Liver (tissue), 9 donors: ENCODE results near the gene TMEM178A. TPM values are rescaled to one million over a fixed set of nuclear protein-coding genes. Genes with fewer than 3 reads are reported as not detected.

Source experiments
- DNase-seq: peaks from one replicate; pipeline ENCODE4 v3.0.0-alpha.2; 2017; ENCODE audit warnings: low spot score
- H3K27ac ChIP-seq, 2 donors: one replicate each; pipeline ENCODE4 v1.7.0; 2013; ENCODE audit warnings: inconsistent platforms in 2 of 2, low read length in 2 of 2, control low read depth in 1 of 2, low read depth in 1 of 2, mild to moderate bottlenecking in 1 of 2
- H3K27me3 ChIP-seq, 4 donors: one replicate each; pipeline versions ENCODE4 v1.6.1 to v1.7.0; 2013; ENCODE audit warnings: low read length in 3 of 4, inconsistent platforms in 1 of 4, mild to moderate bottlenecking in 1 of 4, moderate library complexity in 1 of 4; ENCODE audit not compliant: control insufficient read depth in 4 of 4, insufficient read depth in 4 of 4
- H3K36me3 ChIP-seq, 4 donors: one replicate each; pipeline versions ENCODE4 v1.6.1 to v1.7.0; 2013; ENCODE audit warnings: low read length in 3 of 4, mild to moderate bottlenecking in 3 of 4, low read depth in 1 of 4, moderate library complexity in 1 of 4; ENCODE audit not compliant: control insufficient read depth in 4 of 4, insufficient read depth in 3 of 4
- H3K4me1 ChIP-seq, 4 donors: one replicate each; pipeline versions ENCODE4 v1.6.1 to v1.7.0; 2013; ENCODE audit warnings: low read length in 3 of 4, mild to moderate bottlenecking in 3 of 4, moderate library complexity in 1 of 4; ENCODE audit not compliant: control insufficient read depth in 4 of 4, insufficient read depth in 4 of 4
- H3K4me3 ChIP-seq, 3 donors: one replicate each; pipeline versions ENCODE4 v1.6.1 to v1.7.0; 2013; ENCODE audit warnings: low read length in 3 of 3, control low read depth in 1 of 3, low read depth in 1 of 3, mild to moderate bottlenecking in 1 of 3
- H3K9ac ChIP-seq, 2 donors: one replicate each; pipeline ENCODE4 v1.7.0; 2013; ENCODE audit warnings: low read length in 2 of 2, mild to moderate bottlenecking in 2 of 2, moderate library complexity in 2 of 2, control low read depth in 1 of 2, low read depth in 1 of 2
- H3K9me3 ChIP-seq, 4 donors: one replicate each; pipeline versions ENCODE4 v1.6.1 to v1.7.0; 2013; ENCODE audit warnings: low read length in 3 of 4; ENCODE audit not compliant: control insufficient read depth in 4 of 4
- ATF3 ChIP-seq: IDR thresholded peaks from 2 replicates; pipeline ENCODE4 v1.6.1; 2016; ENCODE audit warnings: antibody characterized with exemption
- CTCF ChIP-seq: fragments of 150-350 bp; IDR thresholded peaks from 2 replicates; pipeline ENCODE4 v1.5.1; 2017; ENCODE audit warnings: improper control_type of control experiment, low read depth, low read length; ENCODE audit not compliant: missing input control
- EGR1 ChIP-seq, 2 donors: IDR thresholded peaks; 2 replicates each; pipeline ENCODE4 v1.6.1; 2016 to 2018; ENCODE audit warnings: antibody characterized with exemption in 2 of 2, low read depth in 2 of 2
- FOXA1 ChIP-seq: IDR thresholded peaks from 2 replicates; pipeline ENCODE4 v1.6.1; 2016; ENCODE audit warnings: antibody characterized with exemption
- FOXA2 ChIP-seq: IDR thresholded peaks from 2 replicates; pipeline ENCODE4 v1.6.1; 2016; ENCODE audit warnings: antibody characterized with exemption
- GABPA ChIP-seq, 2 donors: IDR thresholded peaks in 1 of 2; conservative IDR thresholded peaks in 1 of 2; 2 replicates each; pipeline ENCODE4 v1.6.1; 2016; ENCODE audit warnings: antibody characterized with exemption in 2 of 2, mild to moderate bottlenecking in 1 of 2, moderate library complexity in 1 of 2
- HNF4A ChIP-seq, 2 donors: conservative IDR thresholded peaks; 2 replicates each; pipeline ENCODE4 v1.6.1; 2016; ENCODE audit warnings: antibody characterized with exemption in 2 of 2, mild to moderate bottlenecking in 2 of 2
- HNF4G ChIP-seq: IDR thresholded peaks from 2 replicates; pipeline ENCODE4 v1.6.1; 2016; ENCODE audit warnings: antibody characterized with exemption
- JUND ChIP-seq, 2 donors: IDR thresholded peaks; 2 replicates each; pipeline ENCODE4 v1.6.1; 2016; ENCODE audit warnings: antibody characterized with exemption in 2 of 2
- MAX ChIP-seq: IDR thresholded peaks from 2 replicates; pipeline ENCODE4 v1.6.1; 2016; ENCODE audit warnings: antibody characterized with exemption
- NR2F2 ChIP-seq: IDR thresholded peaks from 2 replicates; pipeline ENCODE4 v1.6.1; 2016; ENCODE audit warnings: antibody characterized with exemption
- RAD21 ChIP-seq, 2 donors: IDR thresholded peaks; 2 replicates each; pipeline ENCODE4 v1.6.1; 2016; ENCODE audit warnings: antibody characterized with exemption in 2 of 2, mild to moderate bottlenecking in 2 of 2
- REST ChIP-seq: IDR thresholded peaks from 2 replicates; pipeline ENCODE4 v1.6.1; 2016; ENCODE audit warnings: antibody characterized with exemption, mild to moderate bottlenecking
- RXRA ChIP-seq, 2 donors: IDR thresholded peaks; 2 replicates each; pipeline ENCODE4 v1.6.1; 2017 to 2018; ENCODE audit warnings: antibody characterized with exemption in 2 of 2, mild to moderate bottlenecking in 1 of 2
- SP1 ChIP-seq: IDR thresholded peaks from 2 replicates; pipeline ENCODE4 v1.6.1; 2018; ENCODE audit warnings: antibody characterized with exemption, mild to moderate bottlenecking
- TAF1 ChIP-seq: conservative IDR thresholded peaks from 2 replicates; pipeline ENCODE4 v1.6.1; 2016; ENCODE audit warnings: antibody characterized with exemption, mild to moderate bottlenecking
- YY1 ChIP-seq: IDR thresholded peaks from 2 replicates; pipeline ENCODE4 v1.6.1; 2016; ENCODE audit warnings: antibody characterized with exemption, mild to moderate bottlenecking
- ZBTB33 ChIP-seq: IDR thresholded peaks from 2 replicates; pipeline ENCODE4 v1.6.1; 2016; ENCODE audit warnings: antibody characterized with exemption
- WGBS: extraction: QIAGEN DNeasy Blood & Tissue Kit; methylation state at CpG from one replicate; pipeline ENCODE4 v1.1.7; 2013; 5-methylcytosine and 5-hydroxymethylcytosine counted together
- polyA plus RNA-seq, 2 donors: library from polyadenylated mRNA; stranded (reverse) in 1 of 2; unstranded in 1 of 2; fragments of 200-250 nt in 1 of 2; fragments of >200 nt in 1 of 2; fragmentation: Nextera tagmentation in 1 of 2; extraction: Ambion mirVana in 1 of 2; gene quantifications; one replicate each; pipeline versions ENCODE4 v1.2.1 to v1.2.3, GENCODE V29; 2013 to 2015
- total RNA-seq, 2 donors: library from RNA; depleted of rRNA; stranded (reverse); fragments of >200 nt; gene quantifications; one replicate each; pipeline ENCODE4 v1.2.3, GENCODE V29; 2014
- donor health status: healthy.
- donor health status: healthy.
- donor health status: healthy.
- donor health status: healthy.
- donor health status: healthy.

Gene TMEM178A
- total and polyA plus RNA-seq, 4 donors = 0.21 to 0.64 (median 0.49) TPM

GRCh38 chr2:39720970-39721369 is 55.3 kb downstream of the TMEM178A start:
- Histone ChIP-seq H3K27me3 (no peaks in the 10 kb centered on the region), H3K4me1 (no peaks in the 10 kb centered on the region), H3K36me3 (no peaks in the 10 kb centered on the region), H3K9me3 (no peaks in the 10 kb centered on the region), H3K4me3 (no peak overlapping the region), H3K27ac (no peak overlapping the region), H3K9ac (no peak overlapping the region)
- no peak for DNase-seq
- no peak for TF ChIP-seq ATF3
- no peak for TF ChIP-seq NR2F2
- TF ChIP-seq JUND (IDR thresholded peaks at IDR 0.05) = no peak
- TF ChIP-seq YY1 = no peak
- TF ChIP-seq MAX = no peak
- no peak for TF ChIP-seq GABPA (IDR thresholded peaks at IDR 0.05 in 1 of 2, conservative IDR thresholded peaks at IDR 0.05 in 1 of 2)
- no peak for TF ChIP-seq RAD21 (IDR thresholded peaks at IDR 0.05)
- TF ChIP-seq RXRA (IDR thresholded peaks at IDR 0.05) = no peak
- TF ChIP-seq FOXA2 = no peak
- no peak for TF ChIP-seq FOXA1
- TF ChIP-seq ZBTB33 = no peak
- TF ChIP-seq REST = no peak
- no peak for TF ChIP-seq CTCF
- TF ChIP-seq EGR1 (IDR thresholded peaks at IDR 0.05; ENCODE audit: low read depth in 2 of 2) = no peak
- TF ChIP-seq TAF1 = no peak
- no peak for TF ChIP-seq HNF4A (conservative IDR thresholded peaks at IDR 0.05)
- TF ChIP-seq SP1 = no peak
- no peak for TF ChIP-seq HNF4G
- WGBS = 88% methylated on average over 2 of the region's 2 CpGs
